GM18519 (cell line): Measurements from ENCODE around the gene SLC35F4.
A peak's percentile ranks its signal among the peaks of the same experiment; 100 is the strongest.

Source experiments
- ATAC-seq: cut with Tn5 transposase; IDR thresholded peaks from one replicate; pipeline ENCODE4 v1.9.1; 2021; ENCODE audit warnings: mild to moderate bottlenecking, moderate library complexity; ENCODE audit not compliant: unreplicated experiment, low FRiP score

The SLC35F4 gene

GRCh38 chr14:57559576-57559975 is 306.3 kb downstream of the SLC35F4 start:
- no peak for ATAC-seq

- ATAC-seq: no peak
These were observed 316.0 kb downstream of the SLC35F4 start for GRCh38 chr14:57549765-57550420.

- ATAC-seq: no peak
These were observed 316.8 kb downstream of the SLC35F4 start for GRCh38 chr14:57549016-57549564.

GRCh38 chr14:57547131-57547530 is 318.8 kb downstream of the SLC35F4 start:
- ATAC-seq: no peak

- ATAC-seq: peak; percentile 49
These were observed 332.7 kb downstream of the SLC35F4 start for GRCh38 chr14:57533214-57533613.

GRCh38 chr14:57530571-57530970 is 335.3 kb downstream of the SLC35F4 start:
- no peak for ATAC-seq

- ATAC-seq: no peak
These were observed 338.9 kb downstream of the SLC35F4 start for GRCh38 chr14:57526942-57527341.

GRCh38 chr14:57519043-57519442 is 346.8 kb downstream of the SLC35F4 start:
- no peak for ATAC-seq
